ENCODE measurements around the gene TBX10. TPM values are rescaled to one million over a fixed set of nuclear protein-coding genes. Genes with fewer than 3 reads are reported as not detected.
"Not testable (repeated sequence)": the region's sequence is repeated elsewhere in the genome, so short reads cannot be mapped to it uniquely, and the experiment has no call there.

The TBX10 gene
- total and polyA plus RNA-seq, 2 donors (not counting 3 experiments of a cell fraction or from before 2014, with no cell fraction given), result not detected

- no TSS peak for BruUV-seq (replicated peaks)
- H3K9ac ChIP-seq (replicated peaks; ENCODE audit: extremely low read depth, insufficient read depth, low read length), result no peak overlapping the region
- intact Hi-C loops (cut with micrococcal nuclease), result no loop called here
- TF ChIP-seq FOS (IDR thresholded peaks at IDR 0.05; ENCODE audit: borderline replicate concordance, insufficient read depth, low read length), result no peak
- TF ChIP-seq MYC (IDR thresholded peaks at IDR 0.05; ENCODE audit: low read depth, low read length), result no peak
- TF ChIP-seq POLR2A (IDR thresholded peaks at IDR 0.05; ENCODE audit: low read depth, low read length), result no peak
- TF ChIP-seq JUN (IDR thresholded peaks at IDR 0.05; ENCODE audit: borderline replicate concordance, insufficient read depth, insufficient read length, low read depth), result no peak
- no peak for TF ChIP-seq MAX (IDR thresholded peaks at IDR 0.05; ENCODE audit: insufficient read depth, insufficient read length)
- no peak for TF ChIP-seq EZH2 (IDR thresholded peaks at IDR 0.05; ENCODE audit: borderline replicate concordance, low read depth, low read length, severe bottlenecking)
- TF ChIP-seq CTCF (IDR thresholded peaks at IDR 0.05; ENCODE audit: extremely low read depth in 1 of 2, insufficient read depth in 1 of 2, low read depth in 1 of 2, low read length in 2 of 2), result no peak
- TF ChIP-seq GATA2 (IDR thresholded peaks at IDR 0.05; ENCODE audit: insufficient read depth, insufficient read length, low read depth, low read length), result no peak
- no peak for TF ChIP-seq POLR2AphosphoS5 (IDR thresholded peaks at IDR 0.05; ENCODE audit: insufficient read depth, low read depth, low read length)
- H3K4me1 ChIP-seq (ENCODE audit: control insufficient read depth, extremely low read depth, insufficient read depth, low read length), result no peaks in the 10 kb centered on the region
- FAIRE-seq (no peak), DNase-seq (ENCODE audit: low read depth, low spot score) (no peak)
- no peaks in the 10 kb centered on the region for H3K9me1 ChIP-seq (replicated peaks; ENCODE audit: control insufficient read depth, extremely low read depth, insufficient read depth, low read length)
- no peaks in the 10 kb centered on the region for H3K9me3 ChIP-seq (replicated peaks; ENCODE audit: control insufficient read depth, insufficient read depth, low read length)
- no peak overlapping the region for H3K4me3 ChIP-seq (replicated peaks in 1 of 3; ENCODE audit: insufficient read depth in 1 of 3, low read depth in 1 of 3, low read length in 3 of 3)
- H3K27me3 ChIP-seq (ENCODE audit: control insufficient read depth in 2 of 2, insufficient read depth in 2 of 2, low read length in 2 of 2), result no peaks in the 10 kb centered on the region
- H3K79me2 ChIP-seq (ENCODE audit: control insufficient read depth, insufficient read depth, low read length), result no peaks in the 10 kb centered on the region
- no peak overlapping the region for H2AFZ ChIP-seq (ENCODE audit: low read depth, low read length)
- no peak overlapping the region for H3K27ac ChIP-seq (ENCODE audit: insufficient read depth, low read depth, low read length)
- dilution Hi-C loops (cut with MboI; ENCODE audit: extremely low pct_ligation_motif_present, low sequenced_read_pairs), result no loop called here
- ChIA-PET POLR2A (no interaction called here), CTCF (interaction anchor here (1.5 to 1.6 kb wide), 2 partner anchors 18 to 33 kb away, joined by 4 to 6 read pairs; partner anchors contain the start of gene NUDT8)
- no peaks in the 10 kb centered on the region for H4K20me1 ChIP-seq (replicated peaks; ENCODE audit: control insufficient read depth, extremely low read depth, insufficient read depth, low read length)
- H3K36me3 ChIP-seq (ENCODE audit: control insufficient read depth in 2 of 2, extremely low read depth in 1 of 2, insufficient read depth in 2 of 2, low read length in 2 of 2), result no peaks in the 10 kb centered on the region
- H3K4me2 ChIP-seq (ENCODE audit: insufficient read depth, low read length), result no peak overlapping the region
Measured at GRCh38 chr11:67662142-67662834, 22.7 kb upstream of the TBX10 start.

- H3K4me2 ChIP-seq (ENCODE audit: insufficient read depth, low read length); H3K9me3 ChIP-seq (replicated peaks; ENCODE audit: control insufficient read depth, insufficient read depth, low read length); H3K9ac ChIP-seq (replicated peaks; ENCODE audit: extremely low read depth, insufficient read depth, low read length); H3K9me1 ChIP-seq (replicated peaks; ENCODE audit: control insufficient read depth, extremely low read depth, insufficient read depth, low read length); POLR2A ChIA-PET; dilution Hi-C loops (cut with MboI; ENCODE audit: extremely low pct_ligation_motif_present, low sequenced_read_pairs); H4K20me1 ChIP-seq (replicated peaks; ENCODE audit: control insufficient read depth, extremely low read depth, insufficient read depth, low read length); H3K79me2 ChIP-seq (ENCODE audit: control insufficient read depth, insufficient read depth, low read length); H3K27me3 ChIP-seq (ENCODE audit: control insufficient read depth in 2 of 2, insufficient read depth in 2 of 2, low read length in 2 of 2); H3K4me3 ChIP-seq (replicated peaks in 1 of 3; ENCODE audit: insufficient read depth in 1 of 3, low read depth in 1 of 3, low read length in 3 of 3); H3K27ac ChIP-seq (ENCODE audit: insufficient read depth, low read depth, low read length); DNase-seq (ENCODE audit: low read depth, low spot score); H3K4me1 ChIP-seq (ENCODE audit: control insufficient read depth, extremely low read depth, insufficient read depth, low read length); BruUV-seq (replicated peaks); intact Hi-C loops (cut with micrococcal nuclease); H2AFZ ChIP-seq (ENCODE audit: low read depth, low read length); H3K36me3 ChIP-seq (ENCODE audit: control insufficient read depth in 2 of 2, extremely low read depth in 1 of 2, insufficient read depth in 2 of 2, low read length in 2 of 2); FAIRE-seq: not testable (repeated sequence)
- CTCF ChIA-PET, result interaction anchor here (1.8 kb wide), 1 partner anchor 16 kb away, joined by 8 read pairs; no protein-coding TSS in a partner anchor
Measured at GRCh38 chr11:67660752-67661151, 21.2 kb upstream of the TBX10 start.
